Parathyroid adenoma (tissue), 2 donors: ENCODE results near the gene EBP.
"Not testable (repeated sequence)": the region's sequence is repeated elsewhere in the genome, so short reads cannot be mapped to it uniquely, and the experiment has no call there.

Experiments
- H2AFZ ChIP-seq: fragments of 300-600 bp; sonication (generic); one replicate; pipeline ENCODE4 v1.7.0; 2017; ENCODE audit warnings: antibody characterized with exemption, mild to moderate bottlenecking
- H3K27ac ChIP-seq: fragments of 300-600 bp; sonication (generic); one replicate; pipeline ENCODE4 v1.7.0; 2017
- H3K27me3 ChIP-seq: fragments of 300-600 bp; sonication (generic); one replicate; pipeline ENCODE4 v1.7.0; 2017; ENCODE audit warnings: low read length; ENCODE audit not compliant: control insufficient read depth, insufficient read depth
- H3K36me3 ChIP-seq: fragments of 300-600 bp; sonication (generic); one replicate; pipeline ENCODE4 v1.7.0; 2017; ENCODE audit warnings: low read length; ENCODE audit not compliant: control insufficient read depth, insufficient read depth
- H3K4me1 ChIP-seq: fragments of 300-600 bp; sonication (generic); one replicate; pipeline ENCODE4 v1.7.0; 2017; ENCODE audit warnings: control low read depth
- H3K4me2 ChIP-seq: fragments of 300-600 bp; sonication (generic); one replicate; pipeline ENCODE4 v1.7.0; 2017; ENCODE audit warnings: low read length
- H3K4me3 ChIP-seq: fragments of 300-600 bp; sonication (generic); one replicate; pipeline ENCODE4 v1.7.0; 2017; ENCODE audit warnings: low read depth, low read length
- H3K79me2 ChIP-seq: fragments of 300-600 bp; sonication (generic); one replicate; pipeline ENCODE4 v1.7.0; 2017; ENCODE audit warnings: control low read depth
- H3K9ac ChIP-seq: fragments of 300-600 bp; sonication (generic); one replicate; pipeline ENCODE4 v1.7.0; 2017; ENCODE audit warnings: mild to moderate bottlenecking
- H3K9me3 ChIP-seq: fragments of 300-600 bp; sonication (generic); one replicate; pipeline ENCODE4 v1.7.0; 2017; ENCODE audit warnings: low read length; ENCODE audit not compliant: control insufficient read depth
- TF ChIP-seq, protein P1 (sequence below): fragments of 300-600 bp; sonication (generic); IDR thresholded peaks from one replicate; pipeline ENCODE4 v1.7.0; 2017; ENCODE audit warnings: antibody characterized with exemption, mild to moderate bottlenecking
- donor health status: primary hyperparathyroidism.

Gene EBP

DNA sequence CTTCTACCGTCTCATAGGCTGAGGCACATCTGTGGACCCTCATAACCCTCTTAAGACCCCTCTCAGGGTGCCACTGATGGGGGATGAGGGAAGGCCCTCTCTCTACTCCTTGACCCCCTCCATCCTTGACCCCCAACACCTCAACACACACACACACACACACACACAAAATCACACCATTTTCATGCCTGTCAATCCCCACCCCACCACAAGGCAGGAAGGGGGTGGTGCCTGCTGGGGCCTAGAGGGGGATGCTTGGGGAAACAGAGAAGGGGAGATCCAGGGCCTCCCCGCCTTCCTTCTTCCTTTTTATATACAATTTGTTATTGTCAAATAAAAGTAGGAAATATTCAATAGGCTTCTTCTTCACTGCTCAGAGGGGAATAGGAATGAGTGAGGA is 1.2 kb upstream of the EBP start:
- TF ChIP-seq, protein P1, sequence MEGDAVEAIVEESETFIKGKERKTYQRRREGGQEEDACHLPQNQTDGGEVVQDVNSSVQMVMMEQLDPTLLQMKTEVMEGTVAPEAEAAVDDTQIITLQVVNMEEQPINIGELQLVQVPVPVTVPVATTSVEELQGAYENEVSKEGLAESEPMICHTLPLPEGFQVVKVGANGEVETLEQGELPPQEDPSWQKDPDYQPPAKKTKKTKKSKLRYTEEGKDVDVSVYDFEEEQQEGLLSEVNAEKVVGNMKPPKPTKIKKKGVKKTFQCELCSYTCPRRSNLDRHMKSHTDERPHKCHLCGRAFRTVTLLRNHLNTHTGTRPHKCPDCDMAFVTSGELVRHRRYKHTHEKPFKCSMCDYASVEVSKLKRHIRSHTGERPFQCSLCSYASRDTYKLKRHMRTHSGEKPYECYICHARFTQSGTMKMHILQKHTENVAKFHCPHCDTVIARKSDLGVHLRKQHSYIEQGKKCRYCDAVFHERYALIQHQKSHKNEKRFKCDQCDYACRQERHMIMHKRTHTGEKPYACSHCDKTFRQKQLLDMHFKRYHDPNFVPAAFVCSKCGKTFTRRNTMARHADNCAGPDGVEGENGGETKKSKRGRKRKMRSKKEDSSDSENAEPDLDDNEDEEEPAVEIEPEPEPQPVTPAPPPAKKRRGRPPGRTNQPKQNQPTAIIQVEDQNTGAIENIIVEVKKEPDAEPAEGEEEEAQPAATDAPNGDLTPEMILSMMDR: no peak
- Histone ChIP-seq H3K9me3 (no peaks in the 10 kb centered on the region), H3K36me3 (no peaks in the 10 kb centered on the region), H3K27ac (no peak overlapping the region), H2AFZ (no peak overlapping the region), H3K4me3 (no peak overlapping the region), H3K79me2 (no peaks in the 10 kb centered on the region), H3K4me1 (peaks cover 2% of the 10 kb centered on the region), H3K4me2 (no peak overlapping the region), H3K27me3 (no peaks in the 10 kb centered on the region), H3K9ac (no peak overlapping the region)

DNA sequence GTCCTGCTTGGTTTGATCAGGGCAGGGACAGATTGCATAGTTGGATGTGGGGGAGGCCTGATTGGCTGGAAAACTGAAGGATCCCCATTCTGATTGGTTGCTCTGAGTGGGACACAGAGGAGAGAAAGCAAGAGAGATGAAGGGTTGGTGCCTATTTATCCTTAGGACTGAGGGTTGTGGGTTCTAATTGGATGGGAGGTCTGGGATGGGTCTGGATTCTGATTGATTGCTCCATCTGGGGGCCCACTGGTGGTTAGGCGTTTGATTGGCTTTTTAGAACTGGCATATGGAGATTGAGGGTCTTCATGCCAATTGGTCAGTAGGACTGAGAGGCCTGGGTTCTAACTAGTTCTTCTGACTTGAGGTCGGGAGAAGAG is 644 bp upstream of the EBP start:
- TF ChIP-seq, protein P1: no peak
- Histone ChIP-seq H2AFZ (peak overlapping the region; percentile 86), H3K4me3 (peak overlapping the region; percentile 69), H3K4me1 (peaks cover 2% of the 10 kb centered on the region), H3K9ac (no peak overlapping the region), H3K27me3 (no peaks in the 10 kb centered on the region), H3K79me2 (no peaks in the 10 kb centered on the region), H3K9me3 (no peaks in the 10 kb centered on the region), H3K4me2 (peak overlapping the region; percentile 81), H3K27ac (peak overlapping the region; percentile 29), H3K36me3 (no peaks in the 10 kb centered on the region)

DNA sequence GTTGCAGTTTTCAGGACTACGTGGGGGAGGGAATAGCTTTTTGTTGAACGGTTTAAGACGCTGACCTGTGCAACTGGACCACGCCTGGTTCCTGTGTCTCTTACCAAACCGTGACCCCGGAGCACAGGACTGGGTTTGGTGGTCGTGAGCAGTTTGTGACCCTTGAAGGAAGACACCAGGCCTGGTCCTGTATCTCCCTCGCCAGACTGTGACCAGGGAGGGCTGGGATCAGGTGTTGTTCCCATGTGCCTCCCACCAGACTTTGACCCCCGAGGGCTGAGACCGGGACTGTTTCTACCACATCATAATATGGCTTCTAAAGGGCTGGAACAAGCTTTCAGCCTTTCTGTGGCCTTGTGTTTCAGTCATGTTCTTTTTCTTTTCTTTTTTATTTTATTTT is 683 bp downstream of the EBP start:
- Histone ChIP-seq H3K4me3 (peak overlapping the region; percentile 69), H3K4me1 (peaks cover 2% of the 10 kb centered on the region), H3K4me2 (peak overlapping the region; percentile 78), H3K27me3 (no peaks in the 10 kb centered on the region), H3K9ac (no peak overlapping the region), H2AFZ (peak overlapping the region; percentile 86), H3K79me2 (no peaks in the 10 kb centered on the region), H3K9me3 (no peaks in the 10 kb centered on the region), H3K36me3 (no peaks in the 10 kb centered on the region), H3K27ac (no peak overlapping the region)
- TF ChIP-seq, protein P1: no peak

DNA sequence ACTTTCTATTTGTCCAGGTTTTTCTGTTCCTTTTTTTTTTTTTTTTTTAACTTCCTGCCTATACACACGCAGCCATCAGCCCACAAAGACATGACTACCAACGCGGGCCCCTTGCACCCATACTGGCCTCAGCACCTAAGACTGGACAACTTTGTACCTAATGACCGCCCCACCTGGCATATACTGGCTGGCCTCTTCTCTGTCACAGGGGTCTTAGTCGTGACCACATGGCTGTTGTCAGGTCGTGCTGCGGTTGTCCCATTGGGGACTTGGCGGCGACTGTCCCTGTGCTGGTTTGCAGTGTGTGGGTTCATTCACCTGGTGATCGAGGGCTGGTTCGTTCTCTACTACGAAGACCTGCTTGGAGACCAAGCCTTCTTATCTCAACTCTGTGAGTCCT is 2.1 kb downstream of the EBP start:
- Histone ChIP-seq H3K79me2 (no peaks in the 10 kb centered on the region), H3K4me3 (no peak overlapping the region), H3K9ac (no peak overlapping the region), H2AFZ (no peak overlapping the region), H3K4me2 (no peak overlapping the region), H3K27ac (no peak overlapping the region), H3K27me3 (no peaks in the 10 kb centered on the region), H3K36me3 (no peaks in the 10 kb centered on the region), H3K4me1 (peaks cover 2% of the 10 kb centered on the region), H3K9me3 (no peaks in the 10 kb centered on the region)
- TF ChIP-seq, protein P1: no peak

DNA sequence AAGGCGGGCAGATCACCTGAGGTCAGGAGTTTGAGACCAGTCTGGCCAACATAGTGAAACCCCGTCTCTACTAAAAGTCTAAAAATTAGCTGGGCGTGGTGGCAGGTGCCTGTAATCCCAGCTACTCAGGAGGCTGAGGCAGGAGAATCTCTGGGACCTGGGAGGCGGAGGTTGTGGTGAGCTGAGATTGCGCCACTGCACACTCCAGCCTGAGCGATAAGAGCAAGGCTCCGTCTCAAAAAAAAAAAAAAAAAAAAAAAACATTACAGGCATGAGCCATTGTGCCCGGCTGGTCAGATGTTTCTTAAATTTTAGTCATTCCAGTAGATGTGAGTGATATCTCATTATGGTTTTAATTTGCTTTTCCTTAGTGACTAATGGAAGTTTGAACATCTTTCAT is 4.2 kb downstream of the EBP start:
- not testable (repeated sequence) for H3K9ac ChIP-seq, H3K9me3 ChIP-seq, H3K27ac ChIP-seq, H3K4me3 ChIP-seq, H3K4me2 ChIP-seq, H3K36me3 ChIP-seq, H3K4me1 ChIP-seq, H3K79me2 ChIP-seq, H3K27me3 ChIP-seq, H2AFZ ChIP-seq
